Right lobe of liver (tissue), 6 donors: Measurements from ENCODE around the gene TGFBI. TPM values are rescaled to one million over a fixed set of nuclear protein-coding genes. Genes with fewer than 3 reads are reported as not detected.
A peak's percentile ranks its signal among the peaks of the same experiment; 100 is the strongest.

Source experiments
- ATAC-seq, 4 donors: fragments of 200-7000 bp; cut with Tn5 transposase; one replicate each; pipeline ENCODE4 v1.9.1; 2020; ENCODE audit warnings: mild to moderate bottlenecking in 4 of 4, moderate library complexity in 4 of 4
- DNase-seq, 3 donors: peaks; one replicate each; pipeline ENCODE4 v3.0.0-alpha.2; 2020
- H3K27ac ChIP-seq, 3 donors: fragments of 200-600 bp; one replicate each; pipeline ENCODE4 v1.8.0; 2022
- H3K27me3 ChIP-seq, 2 donors: fragments of 200-600 bp; one replicate each; pipeline ENCODE4 v1.8.0; 2022
- H3K36me3 ChIP-seq, 4 donors: fragments of 200-600 bp; sonication (generic) in 1 of 4; one replicate each; pipeline versions ENCODE4 v1.5.1 to v1.8.0; 2017 to 2022; ENCODE audit warnings: control low read depth in 1 of 4
- H3K4me1 ChIP-seq, 4 donors: fragments of 200-600 bp; sonication (generic) in 1 of 4; one replicate each; pipeline versions ENCODE4 v1.5.1 to v1.8.0; 2017 to 2022; ENCODE audit warnings: control low read depth in 1 of 4
- H3K4me3 ChIP-seq, 3 donors: fragments of 200-600 bp; one replicate each; pipeline ENCODE4 v1.8.0; 2022
- H3K9me3 ChIP-seq, 4 donors: fragments of 200-600 bp; sonication (generic) in 1 of 4; one replicate each; pipeline versions ENCODE4 v1.5.1 to v1.8.0; 2017 to 2022; ENCODE audit warnings: control low read depth in 1 of 4
- CTCF ChIP-seq, 4 donors: fragments of 200-600 bp in 3 of 4; fragments of 450-650 bp in 1 of 4; IDR thresholded peaks; one replicate each; pipeline versions ENCODE4 v1.5.1 to v1.8.0; 2016 to 2022; ENCODE audit warnings: antibody characterized with exemption in 4 of 4, mild to moderate bottlenecking in 2 of 4
- POLR2A ChIP-seq: fragments of 450-650 bp; IDR thresholded peaks from one replicate; pipeline ENCODE4 v1.6.1; 2017; ENCODE audit warnings: antibody characterized with exemption, mild to moderate bottlenecking
- WGBS: methylation state at CpG from one replicate; pipeline ENCODE4 v1.1.6; 2018; ENCODE audit warnings: low coverage, low lambda C conversion rate; ENCODE audit not compliant: insufficient coverage; ENCODE audit errors: missing lambda C conversion rate; 5-methylcytosine and 5-hydroxymethylcytosine counted together
- intact Hi-C, 2 donors: fragments of 100-400 bp; cut with DNase I; formaldehyde crosslinking; loops; one replicate each; pipeline versions ENCODE4 v1.11.2 to v1.14.1; 2022
- total RNA-seq, 6 experiments: library from RNA; depleted of rRNA in 2 of 6; stranded (reverse); fragments of >200 nt in 2 of 6; fragmentation: NEBNext Ultra II Directional in 3 of 6; extraction: Animal tissue kit (Norgen Biotek cat#: 25700) in 3 of 6; gene quantifications; one replicate each; pipeline versions ENCODE4 v1.1.0 to v1.2.4, GENCODE V29; 2016 to 2023
- donor health status: DM: no; HTN: yes; CAD: no.
- donor health status: DM: no; HTN: no; CAD: no.
- donor health status: DM: no; HTN: no; CAD: no.
- donor health status: DM: no; HTN: yes; CAD: no.
- donor health status: DM: no; HTN: yes; CAD: no.

TGFBI gene
- total RNA-seq, 6 experiments from 2014 or later, result 30.7 to 143 (median 87.2) TPM

DNA sequence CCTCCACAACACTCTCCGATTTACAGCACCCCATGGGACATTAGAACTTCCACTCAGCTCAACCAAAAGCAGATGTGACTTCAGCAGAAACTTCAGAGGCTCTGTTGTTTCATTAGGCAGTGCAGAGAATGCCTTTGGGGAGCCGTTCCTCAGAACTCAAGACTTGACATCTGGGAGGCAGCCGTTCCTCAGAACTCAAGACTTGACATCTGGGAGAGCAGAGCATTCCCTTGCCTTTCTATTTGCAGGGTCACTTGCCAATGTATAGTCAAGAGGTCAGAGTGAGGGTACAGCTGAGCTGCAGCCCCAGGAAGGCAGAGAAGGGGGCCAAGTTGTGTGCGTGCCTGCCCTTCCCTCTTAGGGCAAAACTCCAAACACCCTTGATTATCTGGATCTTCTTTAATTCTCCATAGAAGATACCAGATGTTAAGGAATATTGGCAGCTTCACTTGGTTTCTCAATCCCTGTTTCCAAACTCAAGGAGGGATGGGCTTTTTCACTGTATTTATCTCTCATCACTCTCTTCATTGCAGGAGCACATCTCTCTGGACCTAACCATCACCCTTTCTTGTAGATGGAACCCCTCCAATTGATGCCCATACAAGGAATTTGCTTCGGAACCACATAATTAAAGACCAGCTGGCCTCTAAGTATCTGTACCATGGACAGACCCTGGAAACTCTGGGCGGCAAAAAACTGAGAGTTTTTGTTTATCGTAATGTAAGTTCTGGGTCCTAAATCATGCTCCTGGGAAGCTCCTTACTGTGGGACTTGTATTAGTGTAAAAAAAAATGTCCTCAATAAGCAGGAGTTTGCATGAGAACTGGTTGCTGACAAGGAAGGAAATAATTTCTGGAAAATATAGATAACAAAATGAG lies 25.6 kb downstream of the TGFBI start:
- Histone ChIP-seq H3K9me3 (no peaks in the 10 kb centered on the region), H3K4me1 (peaks cover 0 to 49% (median 20%) of the 10 kb centered on the region in 4 donors), H3K36me3 (no peaks in the 10 kb centered on the region), H3K27ac (peak overlapping the region; percentile 85 to 100 (median 95)), H3K4me3 (no peak overlapping the region), H3K27me3 (no peaks in the 10 kb centered on the region)
- 53% methylated on average over 7 of the region's 7 CpGs for WGBS
- ATAC-seq (no peak), DNase-seq (no peak)
- no peak for TF ChIP-seq CTCF (IDR thresholded peaks at IDR 0.05)
- TF ChIP-seq POLR2A, result no peak
- intact Hi-C loops, result loop anchor here in 1 of 2 donors (10.0 kb wide), 1 partner anchor 80 kb away; no protein-coding TSS in a partner anchor

- Histone ChIP-seq H3K36me3 (no peaks in the 10 kb centered on the region), H3K4me1 (peaks cover 0 to 51% (median 21%) of the 10 kb centered on the region in 4 donors), H3K27me3 (no peaks in the 10 kb centered on the region), H3K4me3 (no peak overlapping the region), H3K9me3 (no peaks in the 10 kb centered on the region), H3K27ac (no peak overlapping the region)
- intact Hi-C loops, result loop anchor here in 1 of 2 donors (10.0 kb wide), 1 partner anchor 81 kb away; no protein-coding TSS in a partner anchor
- ATAC-seq (no peak), DNase-seq (no peak)
- WGBS, result 96% methylated on average over 5 of the region's 14 CpGs
- TF ChIP-seq CTCF (IDR thresholded peaks at IDR 0.05) (no peak), POLR2A (no peak)
Measured at GRCh38 chr5:136055612-136056309, 27.0 kb downstream of the TGFBI start.

DNA sequence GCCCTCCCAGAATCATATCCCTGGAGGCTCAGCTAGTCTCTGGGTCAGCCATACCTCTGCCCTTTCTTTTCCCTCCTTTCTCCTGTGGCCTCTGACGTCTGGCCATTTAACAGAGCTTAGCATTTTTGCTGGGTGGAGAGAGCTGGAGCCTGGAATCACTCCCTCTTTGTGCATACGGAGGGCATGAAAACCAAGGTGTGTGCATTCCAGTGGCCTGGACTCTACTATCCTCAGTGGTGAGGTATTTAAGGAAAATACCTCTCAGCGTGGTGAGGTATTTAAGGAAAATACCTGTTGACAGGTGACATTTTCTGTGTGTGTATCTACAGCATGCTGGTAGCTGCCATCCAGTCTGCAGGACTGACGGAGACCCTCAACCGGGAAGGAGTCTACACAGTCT lies 27.5 kb downstream of the TGFBI start:
- H3K4me3 ChIP-seq, result no peak overlapping the region
- ATAC-seq (no peak), DNase-seq (no peak)
- intact Hi-C loops, result loop anchor here in 1 of 2 donors (10.0 kb wide), 1 partner anchor 82 kb away; no protein-coding TSS in a partner anchor
- H3K27me3 ChIP-seq, result no peaks in the 10 kb centered on the region
- no peak overlapping the region for H3K27ac ChIP-seq
- no peaks in the 10 kb centered on the region for H3K36me3 ChIP-seq
- peaks cover 0 to 51% (median 21%) of the 10 kb centered on the region in 4 donors for H3K4me1 ChIP-seq
- WGBS, result 88% methylated on average over 3 of the region's 5 CpGs
- H3K9me3 ChIP-seq, result no peaks in the 10 kb centered on the region
- no peak for TF ChIP-seq CTCF (IDR thresholded peaks at IDR 0.05)
- TF ChIP-seq POLR2A, result no peak

DNA sequence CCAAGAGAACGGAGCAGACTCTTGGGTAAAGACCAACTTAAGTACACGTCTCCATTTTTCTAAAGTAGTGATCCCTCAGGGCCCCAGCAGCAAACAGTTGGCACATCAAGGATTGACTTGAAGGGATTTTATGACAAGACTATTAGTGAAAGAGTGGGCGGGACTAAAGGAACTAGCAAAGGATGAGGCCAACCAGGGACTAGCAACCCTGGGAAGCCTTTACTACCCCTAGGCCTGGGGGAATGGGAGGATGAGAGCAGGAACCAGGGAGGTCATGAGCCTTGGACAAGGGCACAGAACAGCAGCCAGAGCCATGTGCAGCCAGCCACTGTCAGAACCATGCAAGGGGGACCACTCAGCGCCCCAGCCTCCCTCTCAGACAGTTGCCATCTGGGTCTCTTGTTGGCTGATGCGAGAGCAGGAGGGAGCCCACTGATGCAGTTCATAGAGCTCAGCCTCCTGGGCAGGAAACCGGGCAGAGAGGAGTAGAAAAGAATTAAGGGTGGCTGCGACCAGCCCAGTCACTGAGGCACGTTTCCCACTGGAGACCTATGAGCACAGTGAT lies 28.1 kb downstream of the TGFBI start:
- no peaks in the 10 kb centered on the region for H3K36me3 ChIP-seq
- no peak for TF ChIP-seq CTCF (IDR thresholded peaks at IDR 0.05)
- H3K9me3 ChIP-seq, result no peaks in the 10 kb centered on the region
- no peak for DNase-seq
- ATAC-seq, result no peak
- H3K27ac ChIP-seq, result peak overlapping the region in 2 of 3 donors; percentile 11 to 93
- intact Hi-C loops, result loop anchor here in 1 of 2 donors (10.0 kb wide), 1 partner anchor 82 kb away; no protein-coding TSS in a partner anchor
- 97% methylated on average over 8 of the region's 8 CpGs for WGBS
- H3K4me3 ChIP-seq, result no peak overlapping the region
- peaks cover 0 to 48% (median 21%) of the 10 kb centered on the region in 4 donors for H3K4me1 ChIP-seq
- no peaks in the 10 kb centered on the region for H3K27me3 ChIP-seq
